Endometrium (tissue), 2 donors: ENCODE results near the gene ACBD4.

Source experiments
- FAIRE-seq: peaks from 2 replicates; lab custom pipeline; 2012; peaks lifted over from hg19 to GRCh38; lab: Jason Lieb, UNC
- donor health status: control.
- donor health status: control.

Gene ACBD4, protein sequence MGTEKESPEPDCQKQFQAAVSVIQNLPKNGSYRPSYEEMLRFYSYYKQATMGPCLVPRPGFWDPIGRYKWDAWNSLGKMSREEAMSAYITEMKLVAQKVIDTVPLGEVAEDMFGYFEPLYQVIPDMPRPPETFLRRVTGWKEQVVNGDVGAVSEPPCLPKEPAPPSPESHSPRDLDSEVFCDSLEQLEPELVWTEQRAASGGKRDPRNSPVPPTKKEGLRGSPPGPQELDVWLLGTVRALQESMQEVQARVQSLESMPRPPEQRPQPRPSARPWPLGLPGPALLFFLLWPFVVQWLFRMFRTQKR

GRCh38 chr17:45135192-45135977 lies at the start of gene ACBD4:
Gene ACBD4 (plus strand): TSS chr17:45135687. CDS start chr17:45136145, 458 bp downstream.
- peak; percentile 97 for FAIRE-seq

GRCh38 chr17:45086391-45086790 lies 49.1 kb upstream of the ACBD4 start:
- FAIRE-seq, result no peak

GRCh38 chr17:45086865-45087503 lies 48.5 kb upstream of the ACBD4 start:
- FAIRE-seq, result no peak

- FAIRE-seq, result no peak
Measured at GRCh38 chr17:45087504-45087975, 47.9 kb upstream of the ACBD4 start.

DNA sequence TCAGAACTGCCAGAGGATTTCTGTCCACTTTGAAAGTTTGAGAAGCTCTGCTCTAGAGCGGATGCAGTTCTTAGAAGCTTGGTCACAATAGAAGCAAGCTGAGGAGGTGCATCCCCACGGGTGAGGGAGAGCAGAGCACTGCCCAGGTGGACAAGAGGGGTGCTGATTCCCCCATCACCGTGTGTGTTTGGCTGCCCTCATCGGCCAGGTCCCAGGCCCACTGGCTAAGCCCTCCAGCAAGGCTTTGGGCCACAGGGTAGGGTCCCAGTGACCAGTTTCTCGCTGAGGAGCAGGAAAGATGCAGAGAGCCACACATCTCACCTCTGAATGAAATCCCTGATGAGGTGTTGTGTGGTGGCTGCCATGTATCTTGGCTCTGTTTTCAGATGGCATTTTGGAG lies 47.5 kb upstream of the ACBD4 start:
- no peak for FAIRE-seq

DNA sequence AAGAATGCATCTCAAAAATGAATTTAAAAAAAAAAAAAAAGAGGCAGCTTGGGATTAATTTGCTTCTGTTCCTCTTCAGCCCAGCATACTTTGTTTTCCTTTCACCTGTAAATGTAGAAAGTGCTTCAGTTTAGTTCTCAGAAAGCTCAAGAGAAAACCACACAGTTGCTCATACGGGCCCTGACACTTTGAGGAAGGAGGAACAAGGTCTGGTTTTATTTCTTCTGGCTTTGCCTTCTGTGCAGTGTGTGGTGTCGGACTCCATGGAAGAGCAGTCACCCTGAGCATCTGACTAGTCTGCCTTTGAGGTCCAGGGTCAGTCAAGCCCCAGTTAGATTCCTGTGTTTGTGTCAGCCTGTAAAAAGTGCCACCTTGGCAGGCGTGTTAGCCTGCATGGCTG lies 46.7 kb upstream of the ACBD4 start:
- no peak for FAIRE-seq

DNA sequence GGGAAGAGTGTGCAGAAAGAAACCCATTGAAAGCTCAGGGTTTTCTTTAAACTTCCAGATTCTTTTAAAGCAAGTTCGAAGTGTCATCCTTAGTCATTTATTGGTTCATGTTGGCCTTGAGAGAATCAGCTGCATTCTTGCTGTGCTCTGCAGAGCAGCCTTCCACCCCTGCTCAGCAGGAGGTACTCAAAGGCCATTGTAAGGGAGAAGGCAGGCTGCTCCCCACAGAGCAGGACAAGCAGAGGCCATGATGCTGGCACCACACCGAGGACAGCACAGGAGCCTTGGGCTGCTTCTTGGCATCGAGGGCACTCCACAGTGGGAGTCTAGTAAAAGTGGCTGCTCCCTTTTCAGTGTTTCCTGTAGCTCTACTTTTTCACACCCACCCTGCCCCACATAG lies 44.8 kb upstream of the ACBD4 start:
- FAIRE-seq, result no peak

DNA sequence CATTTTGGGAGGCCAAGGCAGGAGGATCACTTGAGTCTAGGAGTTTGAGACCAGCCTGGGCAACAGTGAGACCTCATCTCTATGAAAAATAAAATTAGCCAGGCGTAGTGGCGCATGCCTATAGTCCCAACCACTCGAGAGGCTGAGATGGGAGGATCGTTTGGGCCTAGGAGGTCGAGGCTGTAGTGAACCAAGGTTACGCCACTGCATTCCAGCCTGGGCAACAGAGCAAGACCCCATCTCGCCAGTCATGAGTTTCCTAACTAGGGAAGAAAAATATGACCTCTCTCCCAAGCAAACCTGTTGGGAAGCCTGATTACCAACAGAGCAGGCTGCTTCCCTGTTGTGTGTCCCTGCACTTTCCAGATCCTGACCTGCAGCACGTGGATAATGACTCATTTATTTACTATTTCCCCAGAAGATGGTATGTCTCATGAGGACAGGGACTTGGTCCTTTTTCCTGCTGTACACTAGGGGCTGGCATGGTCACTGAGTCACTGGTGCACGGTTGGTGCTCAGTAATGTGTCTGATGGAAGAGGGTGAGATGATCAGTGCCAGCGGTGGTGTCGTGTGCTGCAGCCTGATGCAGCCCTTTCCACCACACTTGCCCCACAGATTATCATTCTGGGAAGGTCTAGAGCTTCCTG lies 43.6 kb upstream of the ACBD4 start:
- no peak for FAIRE-seq

GRCh38 chr17:45092911-45093430 lies 42.5 kb upstream of the ACBD4 start:
- peak; percentile 84 for FAIRE-seq

DNA sequence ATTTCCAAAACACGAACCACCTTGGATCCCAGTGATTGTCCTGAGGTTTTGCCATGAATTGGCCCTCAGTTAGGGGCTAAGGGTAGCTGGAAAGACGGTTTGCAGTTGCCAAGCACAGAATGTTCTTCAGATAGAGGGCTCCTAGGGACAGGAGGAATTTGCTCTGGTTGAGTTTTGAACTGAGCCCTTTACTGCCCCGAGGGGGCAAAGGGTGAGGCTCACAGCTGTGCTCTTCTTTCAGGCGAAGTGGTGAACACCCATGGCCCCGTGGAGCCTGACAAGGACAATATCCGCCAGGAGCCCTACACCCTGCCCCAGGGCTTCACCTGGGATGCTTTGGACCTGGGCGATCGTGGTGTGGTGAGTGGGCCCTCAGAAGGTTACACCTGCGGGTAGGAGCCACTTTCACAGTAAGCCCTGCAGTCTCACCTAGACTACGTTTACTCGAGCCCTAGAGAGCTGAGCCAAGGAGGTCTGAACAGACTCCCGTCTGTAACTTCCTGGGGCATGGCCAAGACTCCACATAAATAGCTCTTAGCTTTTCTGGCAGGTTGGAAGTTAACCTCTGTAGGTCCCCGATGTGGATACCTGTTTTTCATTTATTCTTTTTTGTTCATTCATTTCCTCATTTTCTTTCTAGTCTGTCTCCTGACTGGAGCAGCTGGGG lies 41.9 kb upstream of the ACBD4 start:
- FAIRE-seq, result no peak

GRCh38 chr17:45096141-45096540 lies 39.3 kb upstream of the ACBD4 start:
- no peak for FAIRE-seq

DNA sequence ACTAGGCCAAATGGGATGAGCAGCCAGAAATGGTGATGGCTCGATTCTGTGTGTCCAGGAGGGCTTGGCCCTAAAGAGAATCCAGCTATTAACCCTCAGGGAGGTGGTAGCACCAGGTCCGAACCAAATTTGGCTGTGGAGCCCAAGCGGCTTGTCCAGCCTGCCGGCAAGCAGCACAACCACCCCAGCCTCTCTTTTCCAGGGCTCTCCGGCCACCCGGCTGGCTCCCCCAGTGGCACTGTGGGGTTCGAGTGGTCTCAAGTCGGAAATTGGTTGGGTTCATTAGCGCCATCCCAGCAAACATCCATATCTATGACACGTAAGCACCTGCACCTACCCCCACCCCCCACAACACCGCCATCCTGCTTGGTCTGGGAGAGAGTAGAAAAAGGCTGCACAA lies 38.6 kb upstream of the ACBD4 start:
- no peak for FAIRE-seq

DNA sequence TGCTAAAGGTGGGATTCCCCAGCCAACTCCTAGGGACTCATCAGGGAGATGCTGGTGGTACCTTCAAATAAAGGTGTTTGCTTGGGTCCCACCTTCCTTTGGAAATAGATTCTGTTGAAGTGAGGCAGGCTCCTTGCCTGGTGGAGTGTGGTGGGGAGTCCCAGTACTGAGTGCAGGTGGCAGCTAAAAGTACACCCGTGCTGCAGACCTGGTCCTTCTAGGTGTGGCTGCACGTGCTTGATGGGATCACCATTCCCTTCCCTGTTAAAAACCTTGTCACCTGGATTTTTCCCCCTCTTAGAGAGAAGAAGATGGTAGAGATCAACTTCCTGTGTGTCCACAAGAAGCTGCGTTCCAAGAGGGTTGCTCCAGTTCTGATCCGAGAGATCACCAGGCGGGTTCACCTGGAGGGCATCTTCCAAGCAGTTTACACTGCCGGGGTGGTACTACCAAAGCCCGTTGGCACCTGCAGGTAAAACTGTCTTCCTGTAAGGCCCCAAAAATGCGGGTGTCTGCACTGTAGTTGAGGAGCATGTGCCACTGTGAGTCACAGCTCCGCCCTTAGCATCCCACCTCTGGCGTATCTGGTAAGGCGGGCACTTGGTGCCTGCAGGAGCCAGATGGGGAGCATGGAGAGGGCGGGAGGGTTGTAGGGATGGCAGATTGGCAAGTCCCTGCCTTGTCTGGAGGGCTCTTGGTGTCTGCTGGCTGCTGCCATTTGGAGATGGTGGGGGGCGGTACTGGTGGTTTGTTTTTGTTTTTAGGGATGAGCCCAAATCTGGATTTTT lies 37.2 kb upstream of the ACBD4 start:
- FAIRE-seq, result no peak

- no peak for FAIRE-seq
Measured at GRCh38 chr17:45098869-45099616, 36.4 kb upstream of the ACBD4 start.

GRCh38 chr17:45101546-45101882 lies 34.0 kb upstream of the ACBD4 start:
- no peak for FAIRE-seq

- no peak for FAIRE-seq
Measured at GRCh38 chr17:45101883-45102811, 33.3 kb upstream of the ACBD4 start.

- no peak for FAIRE-seq
Measured at GRCh38 chr17:45102856-45103255, 32.6 kb upstream of the ACBD4 start.

GRCh38 chr17:45103269-45103795 lies 32.2 kb upstream of the ACBD4 start:
- FAIRE-seq, result no peak

DNA sequence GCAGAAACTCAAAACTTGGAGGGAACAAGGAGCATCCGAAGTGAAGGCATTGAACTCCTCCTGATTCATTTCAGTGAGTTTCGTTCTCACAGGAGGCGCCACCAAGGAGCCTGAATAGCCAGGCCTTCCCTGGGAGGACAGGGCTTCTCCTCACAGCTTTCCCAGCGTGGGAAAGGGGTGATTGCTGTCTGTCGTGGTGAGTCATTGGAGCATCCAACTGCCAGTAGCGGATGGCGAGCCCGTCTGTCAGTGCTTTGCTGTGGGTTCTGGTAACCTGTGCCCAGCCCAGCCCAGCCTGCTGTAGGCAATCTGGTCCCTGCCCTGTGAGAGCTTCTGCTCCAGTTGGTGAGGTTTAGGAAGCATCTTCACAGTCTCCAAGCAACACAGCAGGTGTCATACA lies 31.5 kb upstream of the ACBD4 start:
- FAIRE-seq, result no peak
